Esophagus squamous epithelium (tissue), 4 donors: Measurements from ENCODE around the gene GPN2.

Experiments used
- CTCF ChIP-seq, 6 experiments: fragments of 450-650 bp in 4 of 6; fragments of 200-600 bp in 2 of 6; sonication (generic) in 2 of 6; IDR thresholded peaks; one replicate each; pipeline ENCODE4 v1.5.1; 2016 to 2019; ENCODE audit warnings: antibody characterized with exemption in 6 of 6, mild to moderate bottlenecking in 4 of 6, moderate library complexity in 4 of 6
- POLR2A ChIP-seq, 4 donors: fragments of 450-650 bp; IDR thresholded peaks; one replicate each; pipeline ENCODE4 v1.6.1; 2017; ENCODE audit warnings: antibody characterized with exemption in 4 of 4, mild to moderate bottlenecking in 4 of 4, moderate library complexity in 3 of 4

DNA sequence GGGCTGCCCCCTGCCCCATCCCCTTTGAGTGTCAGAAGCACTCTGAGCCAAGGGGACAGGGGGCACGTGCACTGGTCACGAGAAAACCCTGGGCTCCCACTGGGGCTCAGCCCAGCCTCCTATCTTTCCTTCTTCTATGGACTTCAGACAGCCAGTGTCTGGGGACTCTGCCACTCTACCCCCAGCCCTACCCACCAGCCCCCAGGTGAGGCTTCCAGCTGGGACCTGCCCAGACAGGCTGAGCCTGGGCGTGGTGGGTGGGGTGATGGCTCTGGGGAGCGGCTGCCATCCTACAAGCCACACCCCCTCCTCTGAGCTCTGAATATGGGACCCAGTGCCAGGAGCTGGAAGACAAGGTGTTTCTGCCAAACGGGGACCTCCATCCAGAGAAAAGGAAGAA is 35.2 kb downstream of the GPN2 start:
- TF ChIP-seq POLR2A (IDR thresholded peaks at IDR 0.05) = peak in 1 of 4 donors; percentile 13
- no peak for TF ChIP-seq CTCF (IDR thresholded peaks at IDR 0.05)
